Stimulated activated CD4-positive, alpha-beta T cell treated with anti-CD3 and anti-CD28 coated beads, Interleukin-12 subunit alpha, Interleukin-12 subunit beta, amount 100 ng/mL, for 24 hours (primary cell): ENCODE measurements around the gene OPA1.
"Not testable (repeated sequence)": the region's sequence is repeated elsewhere in the genome, so short reads cannot be mapped to it uniquely, and the experiment has no call there.

Source experiments
- DNase-seq, 2 experiments: peaks; one replicate each; pipeline ENCODE4 v3.0.0-alpha.2; 2020; ENCODE audit warnings: low read depth in 2 of 2

Gene OPA1

DNA sequence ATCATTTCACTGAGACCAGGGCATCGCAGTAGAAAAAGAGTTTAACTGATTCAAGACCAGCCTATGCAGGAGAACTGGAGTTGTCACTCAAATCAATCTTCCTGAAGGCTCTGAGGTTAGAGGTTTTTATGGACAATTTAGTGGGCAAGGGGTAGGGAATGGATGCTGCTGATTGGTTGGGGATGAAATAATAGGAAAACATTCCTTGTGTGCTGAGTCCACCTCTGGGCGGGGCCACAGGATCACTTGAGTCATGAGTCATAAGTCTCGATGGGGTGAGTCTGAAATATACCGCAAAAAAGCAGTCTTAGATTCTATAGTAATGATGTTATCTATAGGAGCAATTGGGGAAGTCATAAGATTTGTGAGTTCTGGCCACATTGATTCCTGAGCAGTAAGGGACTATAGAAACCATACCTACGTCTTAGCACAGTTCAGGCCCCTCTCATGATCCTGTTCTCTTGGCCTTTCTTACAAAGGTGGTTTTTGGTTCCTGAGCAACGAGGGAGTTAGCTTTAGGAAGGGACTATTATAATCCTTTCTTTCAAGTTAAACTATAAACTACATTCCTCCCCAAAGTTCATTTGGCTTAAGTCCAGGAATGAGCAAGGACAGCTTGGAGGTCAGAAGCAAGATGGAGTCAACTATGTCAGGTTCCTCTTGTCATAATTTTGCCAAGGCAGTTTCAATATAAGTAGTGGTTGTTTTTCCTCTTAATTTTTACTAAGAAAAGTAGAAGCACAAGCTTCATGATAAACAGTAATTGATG is 2.7 kb upstream of the OPA1 start:
- no peak for DNase-seq

DNA sequence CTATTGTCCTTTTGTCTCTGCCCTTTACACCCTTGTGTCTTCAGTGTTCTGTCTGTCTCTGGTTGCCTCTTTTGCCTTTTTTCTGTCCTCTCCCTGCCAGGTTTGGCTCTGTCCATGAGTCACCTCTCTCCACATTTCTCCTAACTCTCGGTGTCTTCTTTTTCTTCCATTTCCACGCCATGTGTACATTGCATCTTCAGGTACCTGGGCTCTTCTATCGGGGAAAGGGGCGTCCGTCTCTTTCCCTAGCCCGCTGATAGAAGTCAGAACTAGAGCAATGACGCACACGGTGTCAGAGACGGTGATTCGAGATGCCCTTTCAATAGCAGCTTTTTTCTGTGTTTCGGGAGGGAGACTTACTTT is 641 bp downstream of the OPA1 start:
- DNase-seq = peak; percentile 11

GRCh38 chr3:193594946-193595689 is 2.1 kb downstream of the OPA1 start:
- no peak for DNase-seq

DNA sequence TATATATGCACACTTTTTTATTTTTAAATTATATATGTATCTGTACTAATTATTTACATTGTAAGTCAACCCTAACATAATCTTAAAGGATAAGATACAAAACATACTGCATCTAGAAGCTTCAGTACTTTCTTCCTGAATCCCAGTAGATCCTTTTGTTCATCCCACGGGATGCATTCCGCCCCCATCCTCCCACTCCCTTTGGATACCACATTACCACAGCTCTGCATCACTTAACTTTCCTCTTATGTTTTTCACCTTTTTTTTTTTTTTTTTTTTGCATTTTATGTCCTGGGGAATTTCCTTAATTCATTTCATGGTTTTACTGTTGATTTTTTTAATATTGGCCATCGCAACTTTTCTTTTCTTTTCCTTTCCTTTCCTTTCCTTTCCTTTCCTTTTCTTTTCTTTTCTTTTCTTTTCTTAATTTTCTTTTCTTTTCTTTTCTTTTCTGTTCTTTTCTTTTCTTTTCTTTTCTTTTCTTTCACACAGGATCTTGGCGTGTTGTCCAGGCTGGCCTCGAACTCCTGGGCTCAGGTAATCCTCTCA is 3.0 kb downstream of the OPA1 start:
- DNase-seq = no peak

- DNase-seq = no peak
These were observed 5.2 kb downstream of the OPA1 start for GRCh38 chr3:193598202-193598601.

GRCh38 chr3:193599393-193599792 is 6.4 kb downstream of the OPA1 start:
- no peak for DNase-seq

DNA sequence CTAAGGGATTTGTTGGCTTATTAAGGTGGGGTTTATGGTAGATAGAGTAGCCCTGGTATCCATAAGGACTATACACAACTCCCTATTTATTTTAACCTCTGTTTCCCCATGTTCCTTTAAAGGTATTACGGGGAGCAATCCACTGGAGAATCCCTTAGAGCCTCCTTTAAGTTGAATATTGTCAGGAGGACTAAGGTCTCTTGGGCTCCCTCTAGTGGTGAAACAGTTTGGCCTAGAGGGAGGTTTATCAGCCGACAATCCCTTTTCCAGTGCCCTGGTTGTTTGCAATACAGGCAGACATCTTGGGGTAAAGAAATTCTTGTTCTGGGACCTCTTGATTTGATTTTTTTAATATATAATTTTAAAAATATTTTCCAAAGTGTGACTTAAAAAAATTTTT is 12.9 kb downstream of the OPA1 start:
- DNase-seq = peak; percentile 4 to 28

GRCh38 chr3:193606892-193607291 is 13.9 kb downstream of the OPA1 start:
- not testable (repeated sequence) for DNase-seq

- not testable (repeated sequence) for DNase-seq
These were observed 17.5 kb downstream of the OPA1 start for GRCh38 chr3:193610516-193610915.

DNA sequence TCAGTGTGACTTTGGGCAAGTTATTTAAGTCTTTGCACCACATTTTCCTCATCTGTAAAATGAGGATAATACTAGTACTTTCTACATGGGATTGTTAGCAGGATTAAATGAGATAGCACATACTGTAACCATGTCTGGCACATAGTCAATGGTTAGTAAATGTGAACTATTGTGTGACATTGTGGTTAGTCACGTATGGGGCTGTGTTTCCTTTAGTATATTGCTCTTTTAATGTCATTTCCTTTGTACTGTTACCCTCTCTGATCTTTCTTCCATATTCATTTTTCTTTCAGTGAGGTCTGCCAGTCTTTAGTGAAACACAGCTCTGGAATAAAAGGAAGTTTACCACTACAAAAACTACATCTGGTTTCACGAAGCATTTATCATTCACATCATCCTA is 21.4 kb downstream of the OPA1 start:
- DNase-seq = no peak

DNA sequence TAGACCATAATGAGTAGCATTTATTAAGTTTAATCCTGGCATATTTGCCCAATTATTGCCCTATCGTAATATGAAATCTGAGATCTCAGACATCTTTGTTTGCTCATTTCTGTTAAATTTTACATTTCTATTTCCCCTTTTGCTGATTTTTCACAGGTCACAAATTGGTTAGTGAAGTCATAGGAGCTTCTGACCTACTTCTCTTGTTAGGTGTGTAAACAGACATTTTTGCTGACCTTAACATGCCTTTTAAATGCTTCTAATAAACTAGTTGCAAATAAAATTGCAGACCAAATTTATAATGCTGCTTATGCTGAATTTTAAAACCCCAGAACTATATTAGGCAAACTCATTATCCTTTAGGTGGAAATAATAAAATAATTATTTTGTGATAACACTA is 24.6 kb downstream of the OPA1 start:
- no peak for DNase-seq

DNA sequence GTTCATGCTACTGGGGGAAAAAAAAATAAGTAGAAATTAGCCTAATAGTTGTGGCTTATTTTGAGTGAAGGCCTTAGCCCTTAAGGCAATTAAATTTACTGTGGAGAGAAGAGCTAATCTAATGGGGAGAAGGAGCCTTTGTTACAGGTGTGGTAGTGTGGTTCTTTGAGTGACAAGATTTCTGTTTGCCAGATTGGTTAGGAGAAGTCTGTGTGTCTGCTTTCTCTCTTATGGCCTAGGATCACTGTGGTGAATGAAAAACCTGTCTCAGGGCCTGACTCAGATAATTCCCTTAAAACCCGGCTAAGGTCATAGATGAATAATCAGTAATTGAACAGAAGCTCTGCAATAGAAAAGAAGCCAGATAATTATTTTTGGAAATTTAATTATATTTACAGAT is 27.0 kb downstream of the OPA1 start:
- no peak for DNase-seq

DNA sequence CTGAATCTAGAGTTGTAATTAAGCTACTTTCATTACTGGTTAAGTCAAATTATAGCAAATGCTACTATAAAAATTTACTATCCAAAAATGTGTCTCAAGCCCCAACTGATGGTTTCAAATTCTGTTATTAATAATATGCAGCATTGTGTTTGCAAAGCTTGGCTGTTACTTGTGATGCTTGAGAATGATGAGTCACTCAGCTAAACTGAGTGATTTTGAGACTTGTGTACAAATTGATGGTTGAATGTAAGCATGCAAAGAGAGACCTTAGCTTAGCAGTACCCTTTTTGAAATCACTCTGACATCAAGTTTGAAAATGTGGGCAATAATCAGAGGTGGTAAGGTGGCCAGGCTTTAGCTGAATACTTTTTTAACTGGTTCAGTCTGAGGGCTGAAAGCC is 27.6 kb downstream of the OPA1 start:
- no peak for DNase-seq

- DNase-seq = no peak
These were observed 28.1 kb downstream of the OPA1 start for GRCh38 chr3:193621127-193621526.

- DNase-seq = no peak
These were observed 37.0 kb downstream of the OPA1 start for GRCh38 chr3:193630005-193630404.

DNA sequence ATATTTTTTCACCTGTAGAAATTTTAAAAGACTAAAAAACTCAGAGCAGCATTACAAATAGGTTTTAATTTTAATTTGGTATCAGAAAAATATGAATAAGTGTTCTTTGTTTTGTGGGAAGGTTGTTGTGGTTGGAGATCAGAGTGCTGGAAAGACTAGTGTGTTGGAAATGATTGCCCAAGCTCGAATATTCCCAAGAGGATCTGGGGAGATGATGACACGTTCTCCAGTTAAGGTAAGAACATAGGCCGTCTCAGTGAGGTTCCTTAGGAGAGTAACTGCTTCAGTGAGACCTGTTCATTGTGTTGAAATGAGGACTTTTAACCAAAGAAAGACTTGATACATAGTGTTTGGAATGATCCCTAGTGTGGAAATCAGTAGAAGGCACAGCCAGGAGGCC is 44.8 kb downstream of the OPA1 start:
- DNase-seq = no peak

- DNase-seq = no peak
These were observed 45.8 kb downstream of the OPA1 start for GRCh38 chr3:193638833-193639232.

DNA sequence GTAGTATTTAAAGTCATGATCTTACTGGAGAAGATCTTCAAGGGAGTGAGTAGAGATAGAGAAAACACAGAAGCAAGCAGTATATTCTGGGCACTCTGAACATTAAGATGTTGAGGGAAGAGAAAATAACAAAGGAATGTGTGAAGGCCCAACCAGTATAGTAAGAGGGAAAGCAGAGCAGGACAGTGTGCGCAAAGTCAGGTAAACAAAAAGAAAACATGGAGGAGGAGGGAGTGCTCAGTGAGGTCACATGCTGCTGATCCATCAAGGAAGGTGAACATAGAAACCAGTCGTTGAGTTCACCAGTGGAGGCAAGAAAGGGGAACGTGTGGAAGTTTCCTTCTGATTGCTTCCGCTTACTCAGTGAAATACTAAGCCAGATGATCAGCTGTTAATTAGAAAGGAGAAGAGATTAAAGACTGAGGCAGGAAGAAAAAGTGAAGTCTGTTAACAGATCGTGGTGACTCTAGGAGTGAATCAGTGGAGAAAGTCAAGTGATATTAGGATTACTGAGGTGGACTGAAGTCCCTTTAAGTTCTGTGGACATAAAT is 47.2 kb downstream of the OPA1 start:
- DNase-seq = no peak

DNA sequence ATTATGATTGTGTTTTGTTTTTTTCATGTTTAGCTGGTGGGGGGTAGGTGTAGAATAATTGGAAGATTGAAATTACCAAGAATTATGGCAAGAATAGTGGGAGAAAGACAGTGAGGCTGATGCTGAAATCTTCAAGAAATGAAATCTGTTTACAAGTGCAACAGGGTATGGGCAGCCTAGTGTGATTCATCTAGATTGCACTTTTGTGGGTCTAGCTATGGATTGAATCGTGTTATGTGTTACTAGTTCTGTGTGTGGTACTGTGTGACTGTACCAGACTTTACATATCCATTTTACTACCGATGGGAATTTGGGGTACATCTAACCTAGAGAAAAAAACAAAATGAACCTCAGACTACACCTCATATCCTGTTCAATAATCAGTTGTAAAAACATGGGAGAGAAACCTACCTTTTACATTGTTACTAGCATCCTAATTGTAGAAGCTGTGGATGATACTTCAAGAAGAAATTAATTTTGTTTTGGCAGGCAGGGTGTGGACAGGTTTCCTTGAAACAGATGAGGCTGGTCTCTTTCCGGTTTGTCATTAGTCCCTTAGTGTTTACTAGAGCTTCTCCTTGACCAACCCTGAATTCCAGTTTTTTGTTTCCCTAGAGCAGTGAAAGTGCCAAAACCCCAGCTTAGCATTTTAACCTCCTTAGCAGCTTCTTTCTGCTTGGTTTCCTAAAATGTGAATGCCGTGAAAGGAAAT is 47.9 kb downstream of the OPA1 start:
- DNase-seq = no peak

GRCh38 chr3:193641440-193641775 is 48.4 kb downstream of the OPA1 start:
- no peak for DNase-seq

GRCh38 chr3:193645806-193646205 is 52.8 kb downstream of the OPA1 start:
- no peak for DNase-seq

DNA sequence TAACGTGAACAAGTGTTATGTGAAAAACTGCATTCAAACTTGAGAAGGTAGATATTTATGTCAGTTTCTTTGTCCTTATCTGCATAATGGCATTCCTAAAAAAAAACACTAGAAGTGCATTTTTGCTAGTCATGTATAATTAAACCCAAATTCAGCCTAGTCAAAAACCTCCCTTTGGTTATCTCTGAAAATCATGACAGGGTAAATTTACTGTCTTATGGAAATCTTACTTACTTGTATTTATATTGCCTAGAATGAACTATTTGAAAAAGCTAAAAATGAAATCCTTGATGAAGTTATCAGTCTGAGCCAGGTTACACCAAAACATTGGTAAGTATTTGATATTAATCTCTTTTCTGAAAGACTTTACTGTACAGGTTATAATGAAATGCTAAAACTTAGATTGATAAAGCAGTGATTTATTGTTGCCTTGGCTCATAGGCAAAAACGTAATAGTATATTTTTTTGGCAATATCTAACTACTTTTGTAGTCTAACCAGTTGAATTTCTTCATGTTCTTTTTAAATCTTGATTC is 55.6 kb downstream of the OPA1 start:
- DNase-seq = no peak
